ENCODE measurements around the gene ROR1. TPM values are rescaled to one million over a fixed set of nuclear protein-coding genes. Genes with fewer than 3 reads are reported as not detected.

Gene ROR1
- total RNA-seq, 1 experiment from 2014 or later: 2.7 TPM

DNA sequence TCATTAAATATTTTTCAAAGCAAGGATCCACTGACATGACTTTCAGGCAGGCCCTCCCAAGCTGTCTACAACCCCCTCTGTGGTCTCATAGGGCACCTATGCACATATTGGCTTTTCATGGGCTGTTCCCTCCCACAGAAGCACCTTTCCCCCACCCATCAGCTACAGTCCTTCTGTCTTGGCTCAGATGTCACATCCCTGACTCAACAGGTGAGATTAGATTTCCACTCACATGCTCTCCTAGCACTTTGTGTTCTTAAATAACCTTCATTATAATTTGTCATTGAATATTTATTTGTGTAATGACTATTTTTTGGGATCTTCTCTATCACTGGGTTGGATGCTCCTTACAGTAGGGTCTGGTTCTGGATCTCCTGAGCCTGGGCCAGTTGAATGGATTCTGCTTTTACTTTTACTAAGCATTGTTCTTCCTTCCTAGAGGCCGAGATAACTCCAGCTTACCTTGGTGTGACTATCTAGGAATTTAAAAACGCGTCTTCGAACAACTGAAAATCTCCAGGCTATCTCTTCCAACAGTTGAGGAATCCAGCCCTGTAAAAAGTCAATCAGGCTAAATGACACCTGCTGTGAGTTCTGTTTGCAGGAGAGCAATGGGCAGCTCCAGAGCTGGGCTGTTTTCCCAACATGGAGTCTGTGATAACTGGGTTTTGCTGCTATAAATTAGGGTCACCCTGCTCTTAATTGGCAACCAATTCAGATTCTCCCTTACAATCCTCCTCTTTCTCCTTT lies 16.2 kb downstream of the ROR1 start:
- BruUV-seq (replicated peaks): no TSS peak
- CTCF ChIA-PET: no interaction called here
- H3K9ac ChIP-seq (ENCODE audit: low read length): no peak overlapping the region
- no peak overlapping the region for H3K27ac ChIP-seq (ENCODE audit: low read depth, low read length)
- no peak for DNase-seq (ENCODE audit: low read depth, low spot score)
- RAD21 ChIA-PET (ENCODE audit: low non-redundant PET in 1 of 2, low total read pairs in 2 of 2, uncharacterized antibody in 2 of 2, unreplicated experiment in 2 of 2): no interaction called here
- H3K9me2 ChIP-seq (ENCODE audit: insufficient read depth): no peaks in the 10 kb centered on the region
- no peaks in the 10 kb centered on the region for H3K79me2 ChIP-seq (ENCODE audit: insufficient read depth, low read length)
- intact Hi-C loops (cut with micrococcal nuclease): no loop called here
- H3K4me1 ChIP-seq (ENCODE audit: control insufficient read depth in 1 of 2, insufficient read depth in 2 of 2, low read length in 2 of 2): peaks cover 3 to 5% of the 10 kb centered on the region in 2 experiments; a peak in 3 of 4 replicates
- POLR2A ChIA-PET: no interaction called here
- no peak overlapping the region for H2AFZ ChIP-seq (ENCODE audit: low read depth, low read length, poor library complexity, severe bottlenecking)
- ATAC-seq: no peak
- no peaks in the 10 kb centered on the region for H3K36me3 ChIP-seq (ENCODE audit: control insufficient read depth in 1 of 2, insufficient read depth in 2 of 2, low read length in 2 of 2)
- no peaks in the 10 kb centered on the region for H4K20me1 ChIP-seq (ENCODE audit: insufficient read depth)
- TF ChIP-seq ZFX (IDR thresholded peaks at IDR 0.05) (no peak), EGR1 (IDR thresholded peaks at IDR 0.05; ENCODE audit: low read depth) (no peak), EZH2phosphoT487 (IDR thresholded peaks at IDR 0.05; ENCODE audit: borderline replicate concordance) (no peak), SP1 (IDR thresholded peaks at IDR 0.05; ENCODE audit: low read depth) (no peak), TCF7L2 (IDR thresholded peaks at IDR 0.05; ENCODE audit: borderline replicate concordance, extremely low read depth, insufficient read depth, insufficient read length) (no peak), SRF (IDR thresholded peaks at IDR 0.05; ENCODE audit: low read depth) (no peak), JUND (IDR thresholded peaks at IDR 0.05) (no peak), FOSL1 (IDR thresholded peaks at IDR 0.05; ENCODE audit: low read depth) (no peak), YY1 (IDR thresholded peaks at IDR 0.05; ENCODE audit: extremely low read depth, insufficient replicate concordance, low read depth, low read length) (no peak), EZH2 (IDR thresholded peaks at IDR 0.05) (no peak), POLR2A (IDR thresholded peaks at IDR 0.05; ENCODE audit: borderline replicate concordance, extremely low read depth, insufficient read depth, insufficient read length) (no peak), ZNF274 (IDR thresholded peaks at IDR 0.05; ENCODE audit: low read depth, low read length) (no peak)
- TF ChIP-seq, protein P1, sequence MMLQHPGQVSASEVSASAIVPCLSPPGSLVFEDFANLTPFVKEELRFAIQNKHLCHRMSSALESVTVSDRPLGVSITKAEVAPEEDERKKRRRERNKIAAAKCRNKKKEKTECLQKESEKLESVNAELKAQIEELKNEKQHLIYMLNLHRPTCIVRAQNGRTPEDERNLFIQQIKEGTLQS (IDR thresholded peaks at IDR 0.05): no peak
- TF ChIP-seq, protein P2, sequence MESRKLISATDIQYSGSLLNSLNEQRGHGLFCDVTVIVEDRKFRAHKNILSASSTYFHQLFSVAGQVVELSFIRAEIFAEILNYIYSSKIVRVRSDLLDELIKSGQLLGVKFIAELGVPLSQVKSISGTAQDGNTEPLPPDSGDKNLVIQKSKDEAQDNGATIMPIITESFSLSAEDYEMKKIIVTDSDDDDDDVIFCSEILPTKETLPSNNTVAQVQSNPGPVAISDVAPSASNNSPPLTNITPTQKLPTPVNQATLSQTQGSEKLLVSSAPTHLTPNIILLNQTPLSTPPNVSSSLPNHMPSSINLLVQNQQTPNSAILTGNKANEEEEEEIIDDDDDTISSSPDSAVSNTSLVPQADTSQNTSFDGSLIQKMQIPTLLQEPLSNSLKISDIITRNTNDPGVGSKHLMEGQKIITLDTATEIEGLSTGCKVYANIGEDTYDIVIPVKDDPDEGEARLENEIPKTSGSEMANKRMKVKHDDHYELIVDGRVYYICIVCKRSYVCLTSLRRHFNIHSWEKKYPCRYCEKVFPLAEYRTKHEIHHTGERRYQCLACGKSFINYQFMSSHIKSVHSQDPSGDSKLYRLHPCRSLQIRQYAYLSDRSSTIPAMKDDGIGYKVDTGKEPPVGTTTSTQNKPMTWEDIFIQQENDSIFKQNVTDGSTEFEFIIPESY (IDR thresholded peaks at IDR 0.05; ENCODE audit: extremely low read depth, insufficient replicate concordance, low read length): no peak
- TF ChIP-seq, protein P3, sequence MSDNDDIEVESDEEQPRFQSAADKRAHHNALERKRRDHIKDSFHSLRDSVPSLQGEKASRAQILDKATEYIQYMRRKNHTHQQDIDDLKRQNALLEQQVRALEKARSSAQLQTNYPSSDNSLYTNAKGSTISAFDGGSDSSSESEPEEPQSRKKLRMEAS (IDR thresholded peaks at IDR 0.05): no peak
- no peak overlapping the region for H3K4me2 ChIP-seq (ENCODE audit: low read length)
- H3K4me3 ChIP-seq (replicated peaks in 1 of 2; ENCODE audit: low read depth in 1 of 2, low read length in 2 of 2): no peak overlapping the region
- no peaks in the 10 kb centered on the region for H3K9me3 ChIP-seq (ENCODE audit: control insufficient read depth in 1 of 2, insufficient read depth in 1 of 2, low read depth in 1 of 2, low read length in 2 of 2)
- H3K27me3 ChIP-seq (ENCODE audit: insufficient read depth, low read length): no peaks in the 10 kb centered on the region

Measured in HCT116 (cell line).